NT2/D1 (cell line): ENCODE measurements around the gene TMEM125.

Experiments
- SUZ12 ChIP-seq: IDR thresholded peaks from 2 replicates; pipeline ENCODE4 v1.6.1; 2011; ENCODE audit not compliant: insufficient read length, insufficient read depth; ENCODE audit errors: extremely low read depth
- YY1 ChIP-seq: IDR thresholded peaks from 2 replicates; pipeline ENCODE4 v1.6.1; 2011; ENCODE audit not compliant: insufficient read length, insufficient read depth
- ZNF274 ChIP-seq: IDR thresholded peaks from 2 replicates; pipeline ENCODE4 v1.6.1; 2011; ENCODE audit warnings: mild to moderate bottlenecking, low read depth, low read length

GRCh38 chr1:43252225-43252624 lies 17.6 kb upstream of the TMEM125 start:
- no peak for TF ChIP-seq SUZ12
- TF ChIP-seq YY1 = no peak
- TF ChIP-seq ZNF274 = no peak
